Endothelial cell of umbilical vein (primary cell): Measurements from ENCODE around the gene CACNB4. TPM values are rescaled to one million over a fixed set of nuclear protein-coding genes. Genes with fewer than 3 reads are reported as not detected.

Experiments used
- BruUV-seq: library from RNA; stranded (reverse); fragments of 400-500 nt; replicated peaks from 2 replicates; lab custom pipeline; 2021; lab: Mats Ljungman, UMichigan
- CTCF ChIA-PET: fragments of 300-600, 350-600 bp; sonication (Branson Sonifier 250); formaldehyde crosslinking; loops from one replicate; lab custom pipeline; 2021; ENCODE audit warnings: antibody characterized with exemption, inconsistent platforms; lab: Charles Lee
- POLR2A ChIA-PET: fragments of 300-600, 350-600 bp; sonication (Branson Sonifier 250); formaldehyde crosslinking; loops from one replicate; lab custom pipeline; 2021; ENCODE audit warnings: antibody characterized with exemption, inconsistent platforms; lab: Charles Lee
- DNase-seq: peaks from one replicate; pipeline ENCODE4 v3.0.0-alpha.2; 2011; ENCODE audit warnings: low read depth, low spot score
- FAIRE-seq: peaks from 2 replicates; lab custom pipeline; 2011; peaks lifted over from hg19 to GRCh38; lab: Jason Lieb, UNC
- H2AFZ ChIP-seq: 2 replicates; pipeline ENCODE4 v1.6.0; 2012; ENCODE audit warnings: low read depth, low read length, control low read depth, inconsistent platforms
- H3K27ac ChIP-seq: 2 replicates; pipeline ENCODE4 v1.5.1; 2011; ENCODE audit warnings: low read depth, mild to moderate bottlenecking, control low read depth, low read length, moderate library complexity; ENCODE audit not compliant: insufficient read depth
- H3K27me3 ChIP-seq, 2 experiments: 2 replicates each; pipeline versions ENCODE4 v1.6.0 to v1.6.1; 2011; ENCODE audit warnings: low read length in 2 of 2, mixed read lengths in 1 of 2; ENCODE audit not compliant: control insufficient read depth in 2 of 2, insufficient read depth in 2 of 2
- H3K36me3 ChIP-seq, 2 experiments: 2 replicates in 1 of 2; 3 replicates in 1 of 2; pipeline ENCODE4 v1.5.1; 2011; ENCODE audit warnings: low read length in 2 of 2, mild to moderate bottlenecking in 1 of 2, moderate library complexity in 1 of 2; ENCODE audit not compliant: control insufficient read depth in 2 of 2, insufficient read depth in 2 of 2; ENCODE audit errors: extremely low read depth in 1 of 2
- H3K4me1 ChIP-seq: 3 replicates; pipeline ENCODE4 v1.5.1; 2011; ENCODE audit warnings: mild to moderate bottlenecking, low read length; ENCODE audit not compliant: control insufficient read depth, insufficient read depth; ENCODE audit errors: extremely low read depth
- H3K4me2 ChIP-seq: 2 replicates; pipeline ENCODE4 v1.6.1; 2011; ENCODE audit warnings: low read length, control low read depth, mixed read lengths; ENCODE audit not compliant: insufficient read depth
- H3K4me3 ChIP-seq, 3 experiments: fragments of 200-600 bp in 1 of 3; sonication (generic), shearing (Covaris generic) in 1 of 3; replicated peaks in 1 of 3; 2 replicates each; pipeline ENCODE4 v1.5.1; 2011 to 2016; ENCODE audit warnings: control low read depth in 3 of 3, low read length in 3 of 3, mild to moderate bottlenecking in 2 of 3, inconsistent platforms in 1 of 3, low read depth in 1 of 3, moderate library complexity in 1 of 3; ENCODE audit not compliant: insufficient read depth in 1 of 3
- H3K79me2 ChIP-seq: 2 replicates; pipeline ENCODE4 v1.6.0; 2012; ENCODE audit warnings: low read length, inconsistent platforms; ENCODE audit not compliant: control insufficient read depth, insufficient read depth
- H3K9ac ChIP-seq: replicated peaks from 2 replicates; pipeline ENCODE3; 2011; ENCODE audit warnings: low read length, control low read depth; ENCODE audit not compliant: insufficient read depth; ENCODE audit errors: extremely low read depth
- H3K9me1 ChIP-seq: replicated peaks from 3 replicates; pipeline ENCODE4 v1.6.0; 2011; ENCODE audit warnings: mild to moderate bottlenecking, low read length; ENCODE audit not compliant: control insufficient read depth, insufficient read depth; ENCODE audit errors: extremely low read depth
- H3K9me3 ChIP-seq: replicated peaks from 2 replicates; pipeline ENCODE4 v1.5.1; 2012; ENCODE audit warnings: low read length, inconsistent platforms; ENCODE audit not compliant: control insufficient read depth, insufficient read depth
- H4K20me1 ChIP-seq: replicated peaks from 2 replicates; pipeline ENCODE3; 2011; ENCODE audit warnings: mild to moderate bottlenecking, low read length; ENCODE audit not compliant: control insufficient read depth, insufficient read depth; ENCODE audit errors: extremely low read depth
- EZH2 ChIP-seq: IDR thresholded peaks from 2 replicates; pipeline ENCODE4 v1.6.1; 2012; ENCODE audit warnings: borderline replicate concordance, low read depth, mild to moderate bottlenecking, moderate library complexity, low read length, inconsistent platforms; ENCODE audit not compliant: severe bottlenecking
- FOS ChIP-seq: IDR thresholded peaks from 2 replicates; pipeline ENCODE4 v1.6.1; 2011; ENCODE audit warnings: mild to moderate bottlenecking, low read length, moderate library complexity, borderline replicate concordance; ENCODE audit not compliant: insufficient read depth
- GATA2 ChIP-seq: IDR thresholded peaks from 2 replicates; pipeline ENCODE4 v1.7.0; 2011; ENCODE audit warnings: low read depth, mild to moderate bottlenecking, moderate library complexity, mixed read lengths, low read length; ENCODE audit not compliant: insufficient read length, insufficient read depth
- JUN ChIP-seq: IDR thresholded peaks from 2 replicates; pipeline ENCODE4 v1.6.1; 2011; ENCODE audit warnings: borderline replicate concordance, low read depth; ENCODE audit not compliant: insufficient read length, insufficient read depth
- MAX ChIP-seq: IDR thresholded peaks from 2 replicates; pipeline ENCODE4 v1.6.1; 2011; ENCODE audit not compliant: insufficient read depth, insufficient read length
- MYC ChIP-seq: IDR thresholded peaks from one replicate; pipeline ENCODE4 v1.6.1; 2011; ENCODE audit warnings: mild to moderate bottlenecking, low read depth, low read length
- POLR2A ChIP-seq: IDR thresholded peaks from 2 replicates; pipeline ENCODE4 v1.6.1; 2012; ENCODE audit warnings: low read depth, mild to moderate bottlenecking, control low read depth, low read length
- POLR2AphosphoS5 ChIP-seq: IDR thresholded peaks from 2 replicates; pipeline ENCODE4 v1.6.1; 2012; ENCODE audit warnings: low read depth, mild to moderate bottlenecking, control low read depth, low read length, moderate library complexity; ENCODE audit not compliant: insufficient read depth
- dilution Hi-C: fragments of 300-500 bp; cut with MboI; formaldehyde crosslinking; loops from one replicate; pipeline ENCODE4 v1.15.0; 2019; ENCODE audit warnings: low sequenced_read_pairs; ENCODE audit not compliant: extremely low pct_ligation_motif_present
- intact Hi-C: fragments of 100-400 bp; cut with micrococcal nuclease; formaldehyde crosslinking; loops from one replicate; pipeline ENCODE4 v1.10.0; 2022
- polyA plus RNA-seq, 4 experiments: library from polyadenylated mRNA; depleted of rRNA in 3 of 4; stranded (reverse) in 3 of 4; unstranded in 1 of 4; fragments of >200 nt; gene quantifications; 2 replicates each; pipeline versions ENCODE4 v1.2.1 to v1.2.3, GENCODE V29; 2011 to 2012; ENCODE audit warnings: missing spikeins in 1 of 4
- total RNA-seq: library from RNA; stranded (reverse); gene quantifications from 2 replicates; pipeline ENCODE4 v1.2.3, GENCODE V29; 2021
- TF ChIP-seq, protein P1 (sequence below), 2 donors: IDR thresholded peaks; 1 replicate in 1 of 2; 2 replicates in 1 of 2; pipeline ENCODE4 v1.5.1; 2011; ENCODE audit warnings: low read length in 2 of 2, mild to moderate bottlenecking in 2 of 2, moderate library complexity in 2 of 2, control low read depth in 1 of 2, inconsistent platforms in 1 of 2, low read depth in 1 of 2; ENCODE audit not compliant: insufficient read depth in 1 of 2; ENCODE audit errors: extremely low read depth in 1 of 2

The CACNB4 gene
- total and polyA plus RNA-seq, 2 donors (not counting 3 experiments of a cell fraction or from before 2014, with no cell fraction given), result 0.23 to 0.58 TPM

GRCh38 chr2:152095146-152095545 lies 3.7 kb downstream of the CACNB4 start:
- no peak overlapping the region for H3K4me3 ChIP-seq
- no peaks in the 10 kb centered on the region for H3K79me2 ChIP-seq
- H4K20me1 ChIP-seq, result no peaks in the 10 kb centered on the region
- H3K36me3 ChIP-seq, result no peaks in the 10 kb centered on the region
- intact Hi-C loops, result no loop called here
- no peak overlapping the region for H3K9ac ChIP-seq
- CTCF ChIA-PET, result interaction anchor here (1.0 kb wide), 1 partner anchor 16 kb away, joined by 3 read pairs; no protein-coding TSS in a partner anchor
- H2AFZ ChIP-seq, result no peak overlapping the region
- DNase-seq, result no peak
- no peaks in the 10 kb centered on the region for H3K9me1 ChIP-seq
- TF ChIP-seq EZH2, result no peak
- no peak for TF ChIP-seq POLR2A
- no peak for TF ChIP-seq GATA2
- no peak for TF ChIP-seq MYC
- TF ChIP-seq JUN, result no peak
- no peak for TF ChIP-seq POLR2AphosphoS5
- TF ChIP-seq, protein P1, sequence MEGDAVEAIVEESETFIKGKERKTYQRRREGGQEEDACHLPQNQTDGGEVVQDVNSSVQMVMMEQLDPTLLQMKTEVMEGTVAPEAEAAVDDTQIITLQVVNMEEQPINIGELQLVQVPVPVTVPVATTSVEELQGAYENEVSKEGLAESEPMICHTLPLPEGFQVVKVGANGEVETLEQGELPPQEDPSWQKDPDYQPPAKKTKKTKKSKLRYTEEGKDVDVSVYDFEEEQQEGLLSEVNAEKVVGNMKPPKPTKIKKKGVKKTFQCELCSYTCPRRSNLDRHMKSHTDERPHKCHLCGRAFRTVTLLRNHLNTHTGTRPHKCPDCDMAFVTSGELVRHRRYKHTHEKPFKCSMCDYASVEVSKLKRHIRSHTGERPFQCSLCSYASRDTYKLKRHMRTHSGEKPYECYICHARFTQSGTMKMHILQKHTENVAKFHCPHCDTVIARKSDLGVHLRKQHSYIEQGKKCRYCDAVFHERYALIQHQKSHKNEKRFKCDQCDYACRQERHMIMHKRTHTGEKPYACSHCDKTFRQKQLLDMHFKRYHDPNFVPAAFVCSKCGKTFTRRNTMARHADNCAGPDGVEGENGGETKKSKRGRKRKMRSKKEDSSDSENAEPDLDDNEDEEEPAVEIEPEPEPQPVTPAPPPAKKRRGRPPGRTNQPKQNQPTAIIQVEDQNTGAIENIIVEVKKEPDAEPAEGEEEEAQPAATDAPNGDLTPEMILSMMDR (IDR thresholded peaks at IDR 0.05; ENCODE audit: extremely low read depth in 1 of 2, insufficient read depth in 1 of 2, low read depth in 1 of 2, low read length in 2 of 2), result no peak
- no peak for TF ChIP-seq FOS
- TF ChIP-seq MAX, result no peak
- no peak overlapping the region for H3K27ac ChIP-seq
- no peaks in the 10 kb centered on the region for H3K9me3 ChIP-seq
- peaks cover 21% of the 10 kb centered on the region for H3K4me1 ChIP-seq
- dilution Hi-C loops, result no loop called here
- peaks cover 25 to 50% of the 10 kb centered on the region in 2 experiments for H3K27me3 ChIP-seq
- BruUV-seq, result no TSS peak
- no peak for FAIRE-seq
- H3K4me2 ChIP-seq, result no peak overlapping the region
- POLR2A ChIA-PET, result no interaction called here
